Central memory CD8-positive, alpha-beta T cell (primary cell): Measurements from ENCODE around the gene SPTB.

Experiments used
- ATAC-seq: fragments of 150-1000 bp; cut with Tn5 transposase; replicated peaks from 2 replicates; pipeline ENCODE4 v1.10.0; 2022; ENCODE audit warnings: mild to moderate bottlenecking, moderate FRiP score, moderate number of reproducible peaks; ENCODE audit not compliant: poor library complexity, severe bottlenecking; ENCODE audit errors: extremely low read depth
- DNase-seq, 2 donors: peaks; one replicate each; pipeline ENCODE4 v3.0.0; 2021; ENCODE audit warnings: low spot score in 2 of 2
- H3K27ac Mint-ChIP-seq: one replicate; pipeline ENCODE4 v1.8.0; 2022; ENCODE audit warnings: low read depth, mild to moderate bottlenecking, moderate library complexity, mixed read lengths
- H3K27me3 Mint-ChIP-seq: one replicate; pipeline ENCODE4 v1.8.0; 2022; ENCODE audit warnings: mixed read lengths
- H3K36me3 Mint-ChIP-seq: one replicate; pipeline ENCODE4 v1.8.0; 2022; ENCODE audit warnings: mild to moderate bottlenecking, moderate library complexity, mixed read lengths; ENCODE audit not compliant: insufficient read depth
- H3K4me1 Mint-ChIP-seq: one replicate; pipeline ENCODE4 v1.8.0; 2022; ENCODE audit warnings: mixed read lengths
- H3K4me3 Mint-ChIP-seq: one replicate; pipeline ENCODE4 v1.8.0; 2022; ENCODE audit warnings: mild to moderate bottlenecking, moderate library complexity, mixed read lengths
- H3K9me3 Mint-ChIP-seq: one replicate; pipeline ENCODE4 v1.8.0; 2022; ENCODE audit warnings: mixed read lengths

Gene SPTB

DNA sequence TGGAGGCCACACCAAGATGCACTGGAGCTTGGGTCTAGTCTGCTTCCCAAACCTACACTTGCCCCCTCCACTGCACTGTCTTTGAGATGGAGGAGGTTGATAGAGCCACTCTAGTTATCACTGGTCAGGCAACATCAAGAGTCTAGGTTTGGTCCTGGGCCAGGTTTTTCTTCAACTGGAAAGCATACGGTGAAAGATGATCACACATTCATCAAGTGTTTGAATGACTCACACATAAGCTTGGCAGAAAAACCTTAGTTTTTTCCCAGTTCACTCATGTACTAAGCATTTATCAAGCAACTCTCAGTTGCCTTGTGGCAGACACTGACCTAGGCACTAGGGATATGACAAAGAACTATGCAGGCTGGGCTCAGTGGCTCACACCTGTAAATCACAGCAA, 91.0 kb downstream of the SPTB start:
- ATAC-seq (no peak), DNase-seq (no peak)
- H3K27ac Mint-ChIP-seq: no peak overlapping the region
- no peak overlapping the region for H3K4me3 Mint-ChIP-seq
- no peaks in the 10 kb centered on the region for H3K36me3 Mint-ChIP-seq
- H3K9me3 Mint-ChIP-seq: no peaks in the 10 kb centered on the region
- H3K4me1 Mint-ChIP-seq: no peaks in the 10 kb centered on the region
- peaks cover 20% of the 10 kb centered on the region for H3K27me3 Mint-ChIP-seq

- no peaks in the 10 kb centered on the region for H3K4me1 Mint-ChIP-seq
- no peaks in the 10 kb centered on the region for H3K36me3 Mint-ChIP-seq
- no peaks in the 10 kb centered on the region for H3K9me3 Mint-ChIP-seq
- H3K4me3 Mint-ChIP-seq: no peak overlapping the region
- ATAC-seq (no peak), DNase-seq (no peak)
- H3K27me3 Mint-ChIP-seq: peaks cover 20% of the 10 kb centered on the region
- H3K27ac Mint-ChIP-seq: no peak overlapping the region
These were observed 92.1 kb downstream of the SPTB start for GRCh38 chr14:64787619-64788018.

GRCh38 chr14:64786296-64787149, 93.2 kb downstream of the SPTB start:
- Mint-ChIP-seq H3K9me3 (no peaks in the 10 kb centered on the region), H3K4me3 (no peak overlapping the region), H3K4me1 (no peaks in the 10 kb centered on the region), H3K27me3 (peaks cover 20% of the 10 kb centered on the region), H3K36me3 (no peaks in the 10 kb centered on the region), H3K27ac (no peak overlapping the region)
- no peak for DNase-seq
- ATAC-seq: no peak

DNA sequence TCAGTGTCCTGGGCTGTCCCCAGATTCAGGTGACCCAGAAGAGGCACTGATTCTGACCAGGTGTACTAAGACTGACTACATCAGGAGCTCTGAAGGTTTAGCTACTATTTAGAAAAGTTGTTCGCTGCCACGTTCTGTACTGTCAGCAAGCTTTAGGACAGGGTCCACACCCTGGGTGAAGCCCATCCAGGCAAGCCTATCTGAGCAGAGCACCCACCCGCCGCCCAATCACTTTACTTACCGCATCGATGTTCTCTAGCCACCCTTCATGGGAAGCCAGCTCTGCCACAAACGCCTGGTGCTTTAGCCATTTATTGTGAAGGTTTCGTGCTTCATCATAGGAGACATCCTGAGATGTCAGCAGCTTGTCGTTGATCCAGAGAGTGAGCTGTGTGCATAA, 95.7 kb downstream of the SPTB start:
- DNase-seq: no peak
- H3K4me3 Mint-ChIP-seq: no peak overlapping the region
- no peaks in the 10 kb centered on the region for H3K36me3 Mint-ChIP-seq
- no peak overlapping the region for H3K27ac Mint-ChIP-seq
- no peak for ATAC-seq
- H3K9me3 Mint-ChIP-seq: no peaks in the 10 kb centered on the region
- no peaks in the 10 kb centered on the region for H3K4me1 Mint-ChIP-seq
- H3K27me3 Mint-ChIP-seq: peaks cover 20% of the 10 kb centered on the region

DNA sequence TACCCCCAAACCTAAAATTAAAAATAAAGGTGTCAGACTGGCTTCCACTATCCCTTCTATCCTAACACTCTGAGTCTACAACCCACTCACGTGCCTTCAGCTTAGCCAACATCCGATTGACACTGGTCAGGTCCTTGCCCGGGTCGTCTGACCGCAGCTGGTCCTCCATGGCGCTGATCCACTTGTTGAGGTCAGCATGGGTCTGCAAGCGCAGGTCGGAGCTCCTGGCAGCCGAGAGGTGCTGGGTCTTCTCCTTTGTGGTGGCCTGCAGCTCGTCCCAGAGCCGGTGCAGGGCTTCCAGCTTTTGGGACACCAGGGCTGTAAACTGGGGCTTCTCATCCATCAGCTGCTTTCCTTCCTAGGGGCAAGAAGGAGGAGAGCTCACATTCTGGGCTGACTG, 97.5 kb downstream of the SPTB start:
- Mint-ChIP-seq H3K27me3 (peaks cover 8% of the 10 kb centered on the region), H3K36me3 (no peaks in the 10 kb centered on the region), H3K4me1 (no peaks in the 10 kb centered on the region), H3K9me3 (no peaks in the 10 kb centered on the region), H3K4me3 (no peak overlapping the region), H3K27ac (no peak overlapping the region)
- DNase-seq: no peak
- no peak for ATAC-seq

- no peaks in the 10 kb centered on the region for H3K27me3 Mint-ChIP-seq
- ATAC-seq (no peak), DNase-seq (no peak)
- no peak overlapping the region for H3K4me3 Mint-ChIP-seq
- no peaks in the 10 kb centered on the region for H3K36me3 Mint-ChIP-seq
- H3K27ac Mint-ChIP-seq: no peak overlapping the region
- no peaks in the 10 kb centered on the region for H3K4me1 Mint-ChIP-seq
- H3K9me3 Mint-ChIP-seq: no peaks in the 10 kb centered on the region
These were observed 100.2 kb downstream of the SPTB start for GRCh38 chr14:64779472-64779871.

DNA sequence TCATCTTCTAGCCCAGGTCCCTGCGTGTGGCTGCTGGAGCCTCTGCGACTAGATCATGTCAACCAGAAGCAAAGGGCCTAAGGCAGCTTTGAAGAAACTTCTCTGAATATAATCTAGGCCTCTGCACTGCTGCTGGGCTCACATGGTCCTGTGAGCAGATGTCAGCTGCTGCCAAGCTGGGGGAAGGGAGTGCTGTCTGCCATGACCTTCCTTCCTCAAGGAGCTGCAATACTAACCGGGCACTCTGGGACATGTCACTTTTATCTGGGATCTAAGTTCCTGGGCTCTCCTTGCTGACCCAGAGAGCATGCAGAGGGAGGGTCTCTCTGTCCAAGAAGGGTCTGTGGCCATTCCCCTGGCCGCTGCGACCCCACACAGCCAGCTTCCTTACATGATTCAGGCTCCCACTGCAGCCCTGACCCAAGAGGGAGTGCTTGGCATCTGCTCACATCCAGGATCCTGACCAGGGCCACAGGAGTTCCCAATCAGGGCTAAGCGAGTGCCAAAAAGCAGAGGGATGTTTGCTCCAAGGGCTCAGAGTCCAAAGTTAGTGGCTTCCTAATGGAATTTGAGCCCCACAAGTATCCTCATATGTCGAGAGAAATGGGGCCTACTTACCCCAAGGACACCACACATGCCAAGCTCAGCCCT, 101.5 kb downstream of the SPTB start:
- ATAC-seq (no peak), DNase-seq (no peak)
- Mint-ChIP-seq H3K4me1 (no peaks in the 10 kb centered on the region), H3K27ac (no peak overlapping the region), H3K36me3 (no peaks in the 10 kb centered on the region), H3K4me3 (no peak overlapping the region), H3K27me3 (no peaks in the 10 kb centered on the region), H3K9me3 (no peaks in the 10 kb centered on the region)

DNA sequence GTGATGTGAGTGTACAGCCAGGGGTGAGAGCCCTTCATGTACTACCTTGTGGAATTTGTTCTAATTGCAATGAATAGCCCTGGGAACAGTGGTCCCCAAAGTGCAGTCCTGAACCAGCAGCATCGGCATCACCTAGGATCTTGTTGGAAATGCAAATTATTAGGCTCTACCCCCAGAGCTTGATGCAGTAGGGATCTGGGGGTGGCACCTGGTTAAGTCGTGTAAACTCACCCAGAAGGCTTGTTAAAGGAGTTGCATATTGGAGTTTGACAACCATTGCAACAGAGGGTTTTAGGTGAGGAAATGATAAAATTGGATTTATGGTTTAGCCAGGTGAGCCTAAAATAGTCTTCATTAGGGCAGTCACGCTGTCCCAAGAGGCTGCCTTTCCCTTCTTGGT, 102.2 kb downstream of the SPTB start:
- Mint-ChIP-seq H3K4me1 (no peaks in the 10 kb centered on the region), H3K4me3 (no peak overlapping the region)

GRCh38 chr14:64775081-64775777, 104.5 kb downstream of the SPTB start:
- DNase-seq (no peak), ATAC-seq (no peak)
- Mint-ChIP-seq H3K4me1 (no peaks in the 10 kb centered on the region), H3K4me3 (no peak overlapping the region), H3K36me3 (no peaks in the 10 kb centered on the region), H3K9me3 (no peaks in the 10 kb centered on the region), H3K27me3 (no peaks in the 10 kb centered on the region), H3K27ac (no peak overlapping the region)

More for the DNA sequence above, 102.2 kb downstream of the SPTB start:
- H3K27me3 Mint-ChIP-seq: no peaks in the 10 kb centered on the region
- no peaks in the 10 kb centered on the region for H3K36me3 Mint-ChIP-seq
- DNase-seq (no peak), ATAC-seq (no peak)
- H3K9me3 Mint-ChIP-seq: no peaks in the 10 kb centered on the region
- peak overlapping the region; percentile 27 for H3K27ac Mint-ChIP-seq

DNA sequence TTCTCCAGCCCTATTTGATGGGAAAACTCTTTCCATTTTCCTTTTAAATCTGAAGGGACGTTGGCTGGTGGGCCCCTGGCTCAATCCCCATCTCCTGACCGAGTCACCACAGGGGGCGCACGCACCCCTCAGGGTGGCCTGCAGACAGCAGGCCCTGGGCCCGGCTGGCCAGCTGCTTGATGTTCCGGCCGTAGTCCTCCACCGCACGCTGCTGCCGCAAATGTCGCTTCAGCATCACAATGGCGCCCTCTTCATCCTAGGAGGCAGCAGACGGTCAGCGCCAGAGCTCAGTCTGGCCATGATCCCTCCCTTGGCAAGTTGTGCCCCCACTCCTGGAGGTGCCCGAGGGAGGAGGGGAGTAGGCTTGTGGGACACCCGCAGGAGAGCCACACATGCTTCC, 105.4 kb downstream of the SPTB start:
- Mint-ChIP-seq H3K4me1 (no peaks in the 10 kb centered on the region), H3K27me3 (no peaks in the 10 kb centered on the region)
- ATAC-seq: no peak

GRCh38 chr14:64773577-64773976, 106.1 kb downstream of the SPTB start:
- Mint-ChIP-seq H3K27me3 (no peaks in the 10 kb centered on the region), H3K36me3 (peaks cover 2% of the 10 kb centered on the region), H3K4me1 (no peaks in the 10 kb centered on the region), H3K4me3 (no peak overlapping the region), H3K9me3 (no peaks in the 10 kb centered on the region), H3K27ac (no peak overlapping the region)
- ATAC-seq (no peak), DNase-seq (no peak)

More for the DNA sequence above, 105.4 kb downstream of the SPTB start:
- no peak for DNase-seq
- Mint-ChIP-seq H3K9me3 (no peaks in the 10 kb centered on the region), H3K27ac (no peak overlapping the region), H3K36me3 (no peaks in the 10 kb centered on the region), H3K4me3 (no peak overlapping the region)

DNA sequence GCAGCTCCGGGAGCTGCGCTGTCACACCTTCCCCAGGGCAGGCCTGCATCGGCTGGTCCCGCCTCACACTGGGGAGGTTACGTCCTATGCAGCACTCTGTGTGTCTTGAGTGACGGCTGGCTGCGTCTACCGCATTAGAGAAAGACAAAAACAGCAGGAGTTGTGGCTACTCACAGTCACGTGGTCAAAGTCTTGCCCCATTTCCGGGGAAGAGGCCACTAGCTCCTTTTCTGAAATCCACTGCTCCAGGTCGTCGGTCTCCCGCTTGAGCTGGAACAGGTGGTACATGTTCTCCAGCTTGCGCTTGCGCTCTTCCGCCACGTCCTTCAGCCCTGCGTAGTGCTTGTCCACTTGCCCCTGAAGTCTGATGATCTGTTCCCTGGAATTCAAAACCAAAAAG, 106.7 kb downstream of the SPTB start:
- Mint-ChIP-seq H3K4me1 (no peaks in the 10 kb centered on the region), H3K4me3 (no peak overlapping the region), H3K27me3 (no peaks in the 10 kb centered on the region), H3K9me3 (no peaks in the 10 kb centered on the region), H3K36me3 (peaks cover 2% of the 10 kb centered on the region), H3K27ac (no peak overlapping the region)
- ATAC-seq (no peak), DNase-seq (no peak)
